NB4 (cell line): ENCODE measurements around the gene GRID1.

Source experiments
- CTCF ChIP-seq: IDR thresholded peaks from one replicate; pipeline ENCODE4 v1.5.1; 2012; ENCODE audit warnings: low read depth, low read length
- MAX ChIP-seq: IDR thresholded peaks from 2 replicates; pipeline ENCODE4 v1.6.1; 2011; ENCODE audit warnings: low read depth, low read length
- MYC ChIP-seq: IDR thresholded peaks from 2 replicates; pipeline ENCODE4 v1.6.1; 2011; ENCODE audit warnings: low read depth, low read length
- POLR2A ChIP-seq: IDR thresholded peaks from 2 replicates; pipeline ENCODE4 v1.6.1; 2011; ENCODE audit warnings: mild to moderate bottlenecking; ENCODE audit not compliant: insufficient read length; ENCODE audit errors: extremely low read depth

GRCh38 chr10:86319676-86320075, 46.9 kb downstream of the GRID1 start:
- TF ChIP-seq CTCF (no peak), MAX (no peak), POLR2A (no peak), MYC (no peak)
